Measurements from ENCODE around the gene SLC8B1.

GRCh38 chr12:113287146-113287898 is 47.6 kb downstream of the SLC8B1 start:
- no peak for TF ChIP-seq CTCF (IDR thresholded peaks at IDR 0.05)
- TF ChIP-seq POLR2A (IDR thresholded peaks at IDR 0.05), result no peak
- TF ChIP-seq POLR2AphosphoS5 (IDR thresholded peaks at IDR 0.05), result no peak
- no peak for TF ChIP-seq EP300 (IDR thresholded peaks at IDR 0.05; ENCODE audit: low read depth)
